Effector CD8-positive, alpha-beta T cell (primary cell): ENCODE data around the gene ZDHHC1.
"Not testable (repeated sequence)": the region's sequence is repeated elsewhere in the genome, so short reads cannot be mapped to it uniquely, and the experiment has no call there.

Experiments used
- DNase-seq: peaks from one replicate; lab custom pipeline; 2025; lab: John Stamatoyannopoulos, UW

Gene ZDHHC1

DNA sequence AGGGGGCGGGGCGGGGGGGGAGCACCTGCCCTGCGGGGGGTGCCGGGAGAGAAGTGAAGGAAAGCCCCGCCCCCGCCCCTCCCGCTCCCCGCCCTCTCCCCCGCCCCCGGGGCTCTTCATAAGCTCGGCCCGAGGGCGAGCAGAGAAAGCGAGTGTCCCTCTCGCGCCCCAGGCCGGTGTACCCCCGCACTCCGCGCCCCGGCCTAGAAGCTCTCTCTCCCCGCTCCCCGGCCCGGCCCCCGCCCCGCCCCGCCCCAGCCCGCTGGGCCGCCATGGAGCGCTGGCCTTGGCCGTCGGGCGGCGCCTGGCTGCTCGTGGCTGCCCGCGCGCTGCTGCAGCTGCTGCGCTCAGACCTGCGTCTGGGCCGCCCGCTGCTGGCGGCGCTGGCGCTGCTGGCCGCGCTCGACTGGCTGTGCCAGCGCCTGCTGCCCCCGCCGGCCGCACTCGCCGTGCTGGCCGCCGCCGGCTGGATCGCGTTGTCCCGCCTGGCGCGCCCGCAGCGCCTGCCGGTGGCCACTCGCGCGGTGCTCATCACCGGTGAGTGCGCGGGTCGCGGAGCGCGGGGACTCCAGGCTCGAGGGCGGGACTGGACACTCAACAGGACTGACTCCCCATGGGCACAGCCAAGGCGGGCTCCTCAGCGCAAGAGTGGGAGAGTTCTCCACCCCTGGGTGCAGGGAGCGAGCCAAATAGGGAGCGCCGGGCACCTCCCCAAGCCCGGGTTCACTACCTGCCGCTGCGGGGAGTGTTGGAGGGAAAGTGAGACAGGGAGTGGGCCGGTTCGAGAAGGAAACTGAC lies 14.9 kb upstream of the ZDHHC1 start, which contains the start of gene HSD11B2:
Gene HSD11B2 (plus strand): TSS at position 145 of the 798 bp plus-strand sequence. CDS start 128 bp downstream, at position 273.
- DNase-seq, result no peak

GRCh38 chr16:67430504-67430976 lies 14.3 kb upstream of the ZDHHC1 start:
- no peak for DNase-seq

DNA sequence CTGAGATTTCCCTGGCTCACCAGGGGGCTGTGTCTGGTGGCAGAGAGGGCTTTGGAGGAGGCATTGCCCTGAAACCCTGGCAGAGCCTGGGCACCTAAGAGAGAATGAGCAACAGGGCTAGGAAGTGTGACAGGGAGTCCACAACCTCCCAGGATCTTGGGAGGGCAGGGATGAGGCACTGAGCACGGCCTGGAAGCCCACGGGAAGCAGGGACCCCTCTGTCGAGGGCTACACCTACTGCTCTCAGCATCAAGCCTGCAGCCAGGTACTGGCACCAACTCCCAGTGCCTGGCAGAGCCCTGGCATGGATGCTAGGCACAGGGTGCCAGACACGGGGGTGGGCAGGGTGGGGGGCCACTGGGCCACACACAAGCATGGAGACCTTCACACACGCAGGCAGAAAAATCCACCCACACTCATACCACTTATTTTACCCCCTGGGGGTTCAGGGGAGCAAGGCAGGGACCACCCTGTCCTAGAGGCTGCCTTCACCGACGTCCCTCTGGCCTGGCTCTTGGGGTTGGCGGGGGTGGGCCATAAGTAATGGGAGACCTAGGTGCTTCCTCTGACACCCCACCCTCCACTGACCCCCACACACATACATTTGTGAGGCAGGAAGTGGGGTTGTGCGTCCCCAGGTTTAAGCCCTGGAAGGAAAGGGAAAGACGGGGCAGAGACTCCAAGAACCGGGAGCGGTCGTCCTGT lies 13.7 kb upstream of the ZDHHC1 start:
- no peak for DNase-seq

DNA sequence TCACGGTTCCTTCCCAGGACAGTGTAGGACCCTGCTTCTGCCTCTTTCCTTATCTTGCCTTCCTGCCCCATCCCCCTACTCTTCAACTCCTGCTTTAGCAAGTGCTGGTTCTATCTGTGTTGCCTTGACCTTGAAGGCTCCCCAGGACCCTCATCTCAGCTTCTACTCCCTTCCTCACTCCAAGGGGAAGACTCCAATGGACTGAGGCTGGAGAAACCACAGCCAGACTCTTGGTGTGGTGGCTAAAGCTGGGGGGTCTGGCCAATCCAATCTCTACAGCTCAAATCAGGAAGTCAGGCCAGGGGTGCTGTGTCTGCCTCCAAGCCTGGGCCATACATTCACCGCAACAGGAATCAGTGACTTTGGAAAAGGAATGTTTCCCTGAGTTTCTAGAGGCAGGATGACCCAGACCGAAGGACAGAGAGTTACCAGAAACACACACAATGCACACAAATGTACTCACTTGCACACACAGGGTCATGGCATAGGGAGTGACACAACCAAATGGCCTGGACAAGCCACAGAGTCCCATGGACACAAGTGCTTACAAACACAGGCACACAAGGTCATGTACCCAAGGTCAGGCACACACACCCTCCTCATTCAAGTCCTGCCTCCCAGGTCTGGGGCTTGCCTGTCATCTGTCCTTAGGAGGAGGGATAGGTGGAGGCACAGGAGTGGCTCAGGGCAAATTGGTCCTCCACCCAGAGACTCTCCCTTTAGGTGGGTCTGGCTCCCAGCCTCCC lies 12.9 kb upstream of the ZDHHC1 start:
- no peak for DNase-seq

GRCh38 chr16:67428146-67428731 lies 12.0 kb upstream of the ZDHHC1 start:
- peak; percentile 14 for DNase-seq

GRCh38 chr16:67426950-67427349 lies 10.7 kb upstream of the ZDHHC1 start:
- DNase-seq, result no peak

DNA sequence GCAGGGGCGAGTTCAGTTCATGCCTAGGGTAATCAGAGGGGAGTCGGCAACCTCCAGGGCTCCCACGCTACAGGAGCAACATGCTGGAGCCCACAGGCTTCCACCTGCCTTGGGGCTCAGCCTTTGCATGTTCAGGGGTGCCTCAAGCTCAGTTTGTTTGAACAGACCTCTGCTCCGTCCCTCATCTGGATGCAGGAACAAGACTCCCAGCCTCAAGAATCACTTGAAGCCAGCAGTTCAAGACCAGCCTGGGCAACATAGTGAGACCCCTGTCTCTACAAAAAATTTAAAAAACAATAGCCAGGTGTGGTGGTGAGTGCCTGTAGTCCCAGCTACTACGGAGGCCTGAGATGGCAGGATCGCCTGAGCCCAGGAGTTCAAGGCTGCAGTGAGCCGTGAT lies 9.7 kb upstream of the ZDHHC1 start:
- DNase-seq, result no peak

DNA sequence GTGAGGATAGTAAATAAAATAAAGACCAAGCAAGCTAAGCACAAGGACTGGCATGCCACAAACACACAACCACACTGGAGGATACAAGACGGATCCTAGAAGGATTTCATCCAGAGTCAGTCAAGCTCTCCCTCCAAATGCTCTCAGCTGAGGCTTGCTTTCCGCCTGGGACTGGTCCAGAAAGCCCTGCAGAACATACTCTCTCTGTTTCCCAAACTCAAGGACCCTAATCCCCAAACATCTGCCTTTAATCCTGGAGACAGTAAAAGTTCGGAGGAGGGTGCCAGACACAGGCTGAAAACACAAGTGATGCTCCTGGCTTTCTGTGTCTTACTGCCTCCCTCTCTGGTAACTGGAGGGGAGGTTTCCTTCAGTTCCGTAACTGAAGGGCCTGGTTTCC lies 9.3 kb upstream of the ZDHHC1 start:
- no peak for DNase-seq

DNA sequence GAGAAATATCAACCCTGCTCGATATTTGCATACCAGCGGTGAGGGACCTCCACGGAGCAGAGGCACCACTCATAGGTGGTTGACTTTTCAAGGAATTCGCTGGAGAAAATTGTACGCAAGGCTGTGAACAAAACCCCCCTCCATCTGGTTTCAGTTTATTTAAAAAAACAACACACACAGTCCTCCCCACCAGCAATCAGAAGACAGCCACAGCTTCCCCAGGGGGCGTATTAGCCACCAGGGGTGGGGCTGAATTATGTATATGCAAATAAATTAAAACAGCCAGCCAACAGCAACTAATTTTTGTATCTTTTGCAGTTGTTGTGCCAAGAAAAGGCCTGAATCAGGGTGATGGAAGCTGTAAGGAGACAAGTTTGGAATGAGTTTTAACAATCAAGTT lies 8.8 kb upstream of the ZDHHC1 start:
- no peak for DNase-seq

- DNase-seq, result no peak
Measured at GRCh38 chr16:67424261-67424615, 8.0 kb upstream of the ZDHHC1 start.

DNA sequence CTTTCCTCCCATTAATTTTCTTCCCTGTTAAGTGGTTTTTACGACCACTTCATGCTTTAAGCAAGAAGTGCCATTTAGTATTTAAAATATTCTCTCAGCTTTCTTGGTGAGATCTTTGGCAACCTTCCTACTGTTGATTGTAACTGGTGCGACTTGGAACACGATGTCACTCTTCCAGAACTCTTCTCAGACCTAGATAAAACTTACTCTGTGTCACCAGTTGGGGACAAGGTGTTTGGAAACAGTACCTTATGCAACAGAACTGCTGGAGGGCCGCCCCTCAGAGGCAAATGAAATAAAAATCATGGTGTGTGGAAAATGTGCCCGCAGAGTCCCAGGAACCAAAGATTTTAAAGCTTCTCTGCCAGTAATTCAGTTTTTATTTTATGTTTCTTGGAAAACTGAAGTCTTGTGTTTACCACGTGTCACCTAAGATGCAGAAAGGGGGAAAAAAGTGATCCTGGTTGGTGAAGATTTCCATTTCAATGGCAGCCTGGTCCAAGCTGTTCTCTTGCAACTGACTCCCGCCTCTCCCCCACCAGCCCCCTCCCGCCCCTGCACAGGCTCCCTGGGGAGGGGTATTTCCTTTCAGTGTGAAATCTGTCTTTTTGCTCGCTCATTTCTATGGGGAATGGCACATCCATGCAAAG lies 7.5 kb upstream of the ZDHHC1 start:
- DNase-seq, result no peak

- no peak for DNase-seq
Measured at GRCh38 chr16:67423015-67423414, 6.7 kb upstream of the ZDHHC1 start.

GRCh38 chr16:67421030-67421429 lies 4.8 kb upstream of the ZDHHC1 start:
- DNase-seq, result no peak

DNA sequence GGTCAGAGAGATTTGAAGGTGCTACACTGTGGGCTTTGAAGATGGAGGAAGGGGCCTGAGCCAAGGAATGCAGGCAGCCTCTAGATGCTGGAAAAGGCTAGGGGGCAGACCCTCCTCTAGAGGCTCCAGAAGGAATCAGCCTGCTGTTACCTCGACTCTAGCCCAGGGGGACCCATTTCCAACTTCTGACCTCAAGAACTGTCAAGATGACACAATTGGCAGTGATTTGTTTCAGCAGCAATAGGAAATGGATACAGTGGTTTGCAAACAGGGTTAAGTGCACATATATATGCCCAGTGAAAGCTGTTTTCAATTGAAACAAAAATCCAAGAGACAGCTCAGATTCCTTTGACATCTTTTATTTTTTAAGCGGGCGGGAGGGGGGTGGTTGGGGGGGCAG lies 3.7 kb upstream of the ZDHHC1 start:
- no peak for DNase-seq

DNA sequence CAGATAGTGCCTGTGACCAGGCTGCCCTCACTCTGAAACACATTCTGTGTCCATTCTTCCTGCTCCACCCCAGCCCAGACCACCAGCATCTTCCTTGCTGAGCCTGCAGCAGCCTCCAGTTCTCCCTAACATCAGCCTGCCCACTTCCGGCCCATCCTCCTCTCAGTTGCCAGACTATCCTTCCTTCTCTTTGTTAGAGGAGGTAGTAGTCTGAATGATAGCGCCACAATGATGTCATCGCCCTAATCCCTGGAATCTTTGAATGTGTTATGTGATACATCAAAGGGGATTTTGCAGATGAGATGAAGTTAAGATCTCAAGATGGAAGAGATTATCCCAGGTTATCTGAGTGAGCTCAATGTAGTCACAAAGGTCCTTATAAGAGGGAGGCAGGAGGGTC lies 3.2 kb upstream of the ZDHHC1 start:
- DNase-seq, result no peak

GRCh38 chr16:67417333-67418061 lies 1.2 kb upstream of the ZDHHC1 start:
- DNase-seq, result no peak

GRCh38 chr16:67415421-67415820 lies 856 bp downstream of the ZDHHC1 start:
- DNase-seq, result not testable (repeated sequence)

- DNase-seq, result no peak
Measured at GRCh38 chr16:67413978-67414911, 2.0 kb downstream of the ZDHHC1 start.

DNA sequence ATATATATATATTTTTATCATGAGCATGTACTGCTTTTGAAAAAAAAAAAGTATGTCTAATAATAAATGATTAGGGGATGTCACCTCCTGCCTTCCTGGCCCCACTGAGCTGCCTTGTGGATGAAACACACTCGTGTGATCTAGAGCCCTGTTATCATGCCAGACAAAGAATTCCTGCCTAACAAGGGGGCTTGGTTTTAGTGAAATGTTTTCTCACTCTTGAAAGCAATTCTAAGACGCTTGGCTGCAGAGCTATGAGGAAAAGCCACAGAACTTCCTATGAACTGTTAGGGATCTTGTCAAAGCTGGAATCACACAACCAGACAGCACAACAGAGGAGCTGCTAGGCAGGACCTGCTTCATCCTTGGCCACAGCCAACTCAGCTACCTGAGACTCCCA lies 4.0 kb downstream of the ZDHHC1 start:
- no peak for DNase-seq

DNA sequence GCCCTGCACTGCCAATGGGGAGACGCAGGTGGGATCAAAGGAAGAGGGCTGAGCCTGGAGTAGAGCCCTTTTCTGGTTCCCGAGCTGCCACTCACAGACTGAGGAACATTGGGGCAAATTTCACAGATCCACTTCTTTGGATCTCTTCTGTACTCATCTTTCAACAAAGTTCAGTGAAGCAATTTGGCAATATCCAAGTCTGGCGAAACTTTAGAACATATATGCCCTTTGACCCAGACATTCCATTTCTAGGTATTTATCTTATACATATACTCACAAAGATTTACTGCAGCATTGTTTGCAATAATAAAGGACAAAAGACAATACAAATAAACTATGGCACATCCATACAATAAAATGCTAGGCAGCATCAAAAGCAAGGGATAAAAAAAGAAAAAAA lies 4.9 kb downstream of the ZDHHC1 start:
- no peak for DNase-seq
